Ectodermal cell (in vitro differentiated cells): Measurements from ENCODE around the gene NCAPD2. TPM values are rescaled to one million over a fixed set of nuclear protein-coding genes. Genes with fewer than 3 reads are reported as not detected.

ENCODE experiments used
- H3K27ac ChIP-seq: 2 replicates; pipeline ENCODE4 v1.7.0; 2013; ENCODE audit warnings: mild to moderate bottlenecking, low read depth, low read length; ENCODE audit not compliant: insufficient read depth, poor library complexity, severe bottlenecking
- H3K27me3 ChIP-seq: 2 replicates; pipeline ENCODE4 v1.7.0; 2013; ENCODE audit warnings: mild to moderate bottlenecking, low read length; ENCODE audit not compliant: insufficient read depth, control insufficient read depth, poor library complexity, severe bottlenecking
- H3K36me3 ChIP-seq: one replicate; pipeline ENCODE4 v1.7.0; 2013; ENCODE audit warnings: low read length; ENCODE audit not compliant: control insufficient read depth, insufficient read depth
- H3K4me1 ChIP-seq: one replicate; pipeline ENCODE4 v1.7.0; 2013; ENCODE audit warnings: low read length; ENCODE audit not compliant: control insufficient read depth, insufficient read depth
- H3K4me3 ChIP-seq: 2 replicates; pipeline ENCODE4 v1.7.0; 2013; ENCODE audit warnings: low read depth, low read length, control low read depth; ENCODE audit not compliant: insufficient read depth
- H3K9me3 ChIP-seq: 2 replicates; pipeline ENCODE4 v1.7.0; 2013; ENCODE audit warnings: mild to moderate bottlenecking, low read length, moderate library complexity; ENCODE audit not compliant: control insufficient read depth
- WGBS, 2 experiments: methylation state at CpG; one replicate each; pipeline ENCODE4 v1.1.7; 2013; ENCODE audit warnings: missing lambda C conversion rate in 2 of 2; 5-methylcytosine and 5-hydroxymethylcytosine counted together
- polyA plus RNA-seq, 4 experiments: library from polyadenylated mRNA; stranded (reverse); fragments of 50-300 nt; gene quantifications; one replicate each; pipeline ENCODE4 v1.2.3, GENCODE V29; 2013

The NCAPD2 gene, protein sequence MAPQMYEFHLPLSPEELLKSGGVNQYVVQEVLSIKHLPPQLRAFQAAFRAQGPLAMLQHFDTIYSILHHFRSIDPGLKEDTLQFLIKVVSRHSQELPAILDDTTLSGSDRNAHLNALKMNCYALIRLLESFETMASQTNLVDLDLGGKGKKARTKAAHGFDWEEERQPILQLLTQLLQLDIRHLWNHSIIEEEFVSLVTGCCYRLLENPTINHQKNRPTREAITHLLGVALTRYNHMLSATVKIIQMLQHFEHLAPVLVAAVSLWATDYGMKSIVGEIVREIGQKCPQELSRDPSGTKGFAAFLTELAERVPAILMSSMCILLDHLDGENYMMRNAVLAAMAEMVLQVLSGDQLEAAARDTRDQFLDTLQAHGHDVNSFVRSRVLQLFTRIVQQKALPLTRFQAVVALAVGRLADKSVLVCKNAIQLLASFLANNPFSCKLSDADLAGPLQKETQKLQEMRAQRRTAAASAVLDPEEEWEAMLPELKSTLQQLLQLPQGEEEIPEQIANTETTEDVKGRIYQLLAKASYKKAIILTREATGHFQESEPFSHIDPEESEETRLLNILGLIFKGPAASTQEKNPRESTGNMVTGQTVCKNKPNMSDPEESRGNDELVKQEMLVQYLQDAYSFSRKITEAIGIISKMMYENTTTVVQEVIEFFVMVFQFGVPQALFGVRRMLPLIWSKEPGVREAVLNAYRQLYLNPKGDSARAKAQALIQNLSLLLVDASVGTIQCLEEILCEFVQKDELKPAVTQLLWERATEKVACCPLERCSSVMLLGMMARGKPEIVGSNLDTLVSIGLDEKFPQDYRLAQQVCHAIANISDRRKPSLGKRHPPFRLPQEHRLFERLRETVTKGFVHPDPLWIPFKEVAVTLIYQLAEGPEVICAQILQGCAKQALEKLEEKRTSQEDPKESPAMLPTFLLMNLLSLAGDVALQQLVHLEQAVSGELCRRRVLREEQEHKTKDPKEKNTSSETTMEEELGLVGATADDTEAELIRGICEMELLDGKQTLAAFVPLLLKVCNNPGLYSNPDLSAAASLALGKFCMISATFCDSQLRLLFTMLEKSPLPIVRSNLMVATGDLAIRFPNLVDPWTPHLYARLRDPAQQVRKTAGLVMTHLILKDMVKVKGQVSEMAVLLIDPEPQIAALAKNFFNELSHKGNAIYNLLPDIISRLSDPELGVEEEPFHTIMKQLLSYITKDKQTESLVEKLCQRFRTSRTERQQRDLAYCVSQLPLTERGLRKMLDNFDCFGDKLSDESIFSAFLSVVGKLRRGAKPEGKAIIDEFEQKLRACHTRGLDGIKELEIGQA (N-terminal part only)
- polyA plus RNA-seq (2013, experiment 1 of 4): 127 TPM
- 115 TPM for polyA plus RNA-seq (2013, experiment 2 of 4)
- polyA plus RNA-seq (2013, experiment 3 of 4): 112 TPM
- polyA plus RNA-seq (2013, experiment 4 of 4): 112 TPM

DNA sequence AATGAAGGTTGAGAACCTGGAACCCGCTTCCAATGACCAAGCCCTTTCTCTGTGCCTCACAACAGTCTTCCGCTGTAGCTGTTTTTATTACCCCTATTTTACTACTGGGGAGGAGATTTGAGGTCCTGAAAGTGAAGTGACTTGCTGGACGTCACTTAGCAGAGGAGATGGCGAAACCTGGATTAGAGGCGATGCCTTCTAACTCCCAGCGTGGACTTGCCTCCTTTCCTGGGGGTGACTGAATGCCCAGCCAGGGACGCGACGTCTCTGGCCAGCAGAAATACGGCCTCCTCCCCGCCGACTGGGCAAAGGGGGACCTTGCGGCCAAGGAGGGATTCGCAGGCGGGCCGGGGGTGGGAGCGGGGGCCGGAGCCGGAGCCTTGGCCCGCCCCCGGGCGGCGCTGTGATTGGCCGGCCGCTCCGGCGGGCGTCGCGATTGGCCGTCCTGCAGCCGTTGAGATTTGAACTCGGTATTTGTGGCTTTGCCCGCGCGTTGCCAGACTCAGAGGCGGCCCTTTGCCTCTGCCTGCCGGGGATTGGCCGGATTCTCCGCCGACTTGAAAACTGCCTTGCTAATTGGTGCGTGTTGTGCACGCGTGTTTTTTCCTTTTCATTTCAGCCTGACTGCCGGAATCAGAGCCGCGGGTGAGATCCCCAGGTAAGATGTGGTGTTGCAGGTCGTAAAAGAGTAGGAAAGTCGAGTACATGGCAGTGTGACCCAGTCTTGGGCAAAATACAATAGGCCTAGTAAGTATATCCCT, at the start of gene NCAPD2:
TSS of gene NCAPD2 (plus strand) at position 606 of the 761 bp plus-strand sequence. CDS start 997 bp downstream, outside the sequence.
- Histone ChIP-seq H3K4me3 (peak within 1 kb of the TSS; percentile 63), H3K36me3 (peaks cover 16% of the 10 kb centered on the region)
- 0% methylated on average over 49 of the region's 49 CpGs for WGBS, 2 experiments

DNA sequence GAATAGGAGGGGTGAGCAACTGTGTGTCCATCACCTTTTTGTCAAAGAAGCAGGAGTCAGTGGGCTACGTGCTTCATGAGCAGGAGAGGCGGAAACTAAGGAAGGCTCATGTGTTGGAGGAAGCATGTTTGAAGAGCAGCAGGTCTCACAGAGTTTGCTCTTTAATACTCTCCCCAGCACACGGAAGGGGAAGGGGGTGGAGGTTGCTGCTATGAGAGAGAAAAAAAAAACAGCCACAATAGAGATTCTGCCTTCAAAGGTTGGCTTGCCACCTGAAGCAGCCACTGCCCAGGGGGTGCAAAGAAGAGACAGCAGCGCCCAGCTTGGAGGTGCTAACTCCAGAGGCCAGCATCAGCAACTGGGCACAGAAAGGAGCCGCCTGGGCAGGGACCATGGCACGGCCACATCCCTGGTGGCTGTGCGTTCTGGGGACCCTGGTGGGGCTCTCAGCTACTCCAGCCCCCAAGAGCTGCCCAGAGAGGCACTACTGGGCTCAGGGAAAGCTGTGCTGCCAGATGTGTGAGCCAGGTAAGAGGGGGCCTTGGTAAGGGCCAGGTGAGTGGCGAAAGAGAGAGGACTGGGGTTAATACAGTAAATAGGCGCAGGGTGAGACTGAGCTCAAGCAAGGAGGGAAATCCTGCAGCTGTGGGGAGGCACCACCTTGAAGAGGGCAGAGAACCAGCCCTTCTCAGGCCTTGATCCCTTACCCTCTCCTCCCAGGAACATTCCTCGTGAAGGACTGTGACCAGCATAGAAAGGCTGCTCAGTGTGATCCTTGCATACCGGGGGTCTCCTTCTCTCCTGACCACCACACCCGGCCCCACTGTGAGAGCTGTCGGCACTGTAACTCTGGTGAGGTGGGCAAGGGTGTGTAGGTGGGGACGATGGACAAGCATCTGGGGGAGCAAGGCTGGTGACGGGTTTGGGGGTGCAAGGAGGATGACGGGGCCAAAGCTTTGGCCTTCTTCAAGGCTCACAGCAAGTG, 48.9 kb upstream of the NCAPD2 start, which contains the start of gene CD27:
TSS of gene CD27 (plus strand) at position 252 of the 985 bp plus-strand sequence. CDS start at position 393, 141 bp downstream.
- H3K36me3 ChIP-seq: no peaks in the 10 kb centered on the region
- H3K4me1 ChIP-seq: peaks cover 7% of the 10 kb centered on the region
- 91% methylated on average over 16 of the region's 16 CpGs for WGBS, 2 experiments
- H3K27me3 ChIP-seq: no peaks in the 10 kb centered on the region
- no peak within 1 kb of the TSS for H3K27ac ChIP-seq
- H3K4me3 ChIP-seq: no peak within 1 kb of the TSS
- no peaks in the 10 kb centered on the region for H3K9me3 ChIP-seq

More for the DNA sequence above, at the start of gene NCAPD2:
- H3K27ac ChIP-seq: peak within 1 kb of the TSS; percentile 91
- H3K27me3 ChIP-seq: no peaks in the 10 kb centered on the region
- H3K4me1 ChIP-seq: peaks cover 13% of the 10 kb centered on the region
- no peaks in the 10 kb centered on the region for H3K9me3 ChIP-seq

DNA sequence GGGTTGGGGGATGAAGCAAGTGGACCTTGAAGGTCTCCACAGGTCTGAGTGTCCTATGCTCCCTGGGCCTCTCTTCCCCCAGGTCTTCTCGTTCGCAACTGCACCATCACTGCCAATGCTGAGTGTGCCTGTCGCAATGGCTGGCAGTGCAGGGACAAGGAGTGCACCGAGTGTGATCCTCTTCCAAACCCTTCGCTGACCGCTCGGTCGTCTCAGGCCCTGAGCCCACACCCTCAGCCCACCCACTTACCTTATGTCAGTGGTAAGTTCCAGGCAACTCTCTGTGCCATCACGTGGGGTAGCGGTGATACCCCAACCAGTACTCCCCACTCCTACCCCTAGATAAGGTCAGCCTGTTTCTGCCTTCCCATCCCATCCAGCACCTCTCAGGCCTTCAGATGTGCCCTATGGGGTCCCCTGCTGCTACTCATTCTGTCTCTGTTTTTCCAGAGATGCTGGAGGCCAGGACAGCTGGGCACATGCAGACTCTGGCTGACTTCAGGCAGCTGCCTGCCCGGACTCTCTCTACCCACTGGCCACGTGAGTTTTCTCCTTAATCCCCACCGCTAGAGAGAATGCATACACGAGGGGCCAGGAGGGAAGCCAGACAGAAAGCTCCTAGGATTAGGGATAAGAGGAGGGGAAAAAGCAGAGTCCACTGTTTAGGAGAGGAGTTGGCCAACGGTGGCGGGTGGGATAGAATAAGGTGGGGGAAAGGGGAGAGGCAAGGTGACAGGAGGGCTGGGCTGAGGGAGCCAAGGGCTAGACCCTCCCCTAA, 43.6 kb upstream of the NCAPD2 start:
- H3K27ac ChIP-seq: peak overlapping the region; percentile 65

DNA sequence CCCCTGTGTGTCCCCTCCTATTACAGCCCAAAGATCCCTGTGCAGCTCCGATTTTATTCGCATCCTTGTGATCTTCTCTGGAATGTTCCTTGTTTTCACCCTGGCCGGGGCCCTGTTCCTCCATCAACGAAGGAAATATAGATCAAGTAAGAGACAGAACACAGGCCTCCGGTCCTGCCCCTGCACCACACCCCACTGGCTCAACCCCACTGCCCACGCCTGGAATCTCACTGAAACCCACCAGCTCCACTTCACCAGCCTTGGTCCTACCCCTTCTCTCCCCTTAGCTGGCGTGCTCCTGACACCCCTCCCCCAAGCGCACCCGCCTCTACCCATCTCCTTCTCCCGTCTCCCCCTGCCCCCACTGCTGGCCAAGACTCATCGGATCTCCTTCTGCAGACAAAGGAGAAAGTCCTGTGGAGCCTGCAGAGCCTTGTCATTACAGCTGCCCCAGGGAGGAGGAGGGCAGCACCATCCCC, 43.0 kb upstream of the NCAPD2 start:
- Histone ChIP-seq H3K4me1 (peaks cover 36% of the 10 kb centered on the region), H3K27ac (peak overlapping the region; percentile 65), H3K36me3 (no peaks in the 10 kb centered on the region), H3K27me3 (no peaks in the 10 kb centered on the region), H3K9me3 (no peaks in the 10 kb centered on the region), H3K4me3 (peak overlapping the region; percentile 2)
- WGBS, 2 experiments: 16 to 19% methylated on average over 11 of the region's 11 CpGs

More for the DNA sequence above, 43.6 kb upstream of the NCAPD2 start:
- Histone ChIP-seq H3K36me3 (no peaks in the 10 kb centered on the region), H3K9me3 (no peaks in the 10 kb centered on the region), H3K4me1 (peaks cover 36% of the 10 kb centered on the region), H3K27me3 (no peaks in the 10 kb centered on the region), H3K4me3 (peak overlapping the region; percentile 2)
- 63 to 69% methylated on average over 16 of the region's 16 CpGs for WGBS, 2 experiments

DNA sequence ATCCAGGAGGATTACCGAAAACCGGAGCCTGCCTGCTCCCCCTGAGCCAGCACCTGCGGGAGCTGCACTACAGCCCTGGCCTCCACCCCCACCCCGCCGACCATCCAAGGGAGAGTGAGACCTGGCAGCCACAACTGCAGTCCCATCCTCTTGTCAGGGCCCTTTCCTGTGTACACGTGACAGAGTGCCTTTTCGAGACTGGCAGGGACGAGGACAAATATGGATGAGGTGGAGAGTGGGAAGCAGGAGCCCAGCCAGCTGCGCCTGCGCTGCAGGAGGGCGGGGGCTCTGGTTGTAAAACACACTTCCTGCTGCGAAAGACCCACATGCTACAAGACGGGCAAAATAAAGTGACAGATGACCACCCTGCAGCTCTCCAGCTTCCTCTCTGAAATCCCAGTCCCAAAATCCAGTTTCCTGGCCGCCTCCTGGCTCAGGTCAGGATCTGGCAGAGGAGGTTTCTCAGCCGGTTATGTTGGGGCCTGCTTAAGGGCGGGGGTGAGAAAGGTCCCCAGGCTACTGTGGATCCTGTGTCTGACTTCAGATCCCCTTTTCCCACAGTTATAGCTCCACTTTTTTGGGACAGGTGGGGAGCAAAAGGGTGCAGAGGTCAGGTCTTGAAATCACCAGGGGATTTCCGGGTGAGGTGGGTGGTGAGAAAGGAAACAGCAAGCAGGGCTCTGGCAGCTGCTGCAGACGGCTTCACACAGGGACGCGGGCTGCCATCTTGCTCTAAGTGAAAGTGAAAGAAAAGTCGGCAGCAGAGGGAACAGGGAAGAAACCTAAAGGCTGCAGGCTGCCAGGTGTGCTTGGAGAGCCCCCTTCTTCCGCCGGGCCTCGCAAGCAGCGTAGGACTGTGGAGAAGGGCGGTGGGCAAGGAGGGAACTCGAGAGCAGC, 42.3 kb upstream of the NCAPD2 start, which contains the start of gene TAPBPL:
TSS of gene TAPBPL (plus strand) at position 695 of the 897 bp plus-strand sequence. CDS start 207 bp downstream, outside the sequence.
- no peaks in the 10 kb centered on the region for H3K9me3 ChIP-seq
- H3K27me3 ChIP-seq: no peaks in the 10 kb centered on the region
- peak within 1 kb of the TSS; percentile 65 for H3K27ac ChIP-seq
- H3K4me3 ChIP-seq: peak within 1 kb of the TSS; percentile 2
- WGBS, 2 experiments: 21 to 22% methylated on average over 27 of the region's 27 CpGs
- H3K4me1 ChIP-seq: peaks cover 36% of the 10 kb centered on the region
- H3K36me3 ChIP-seq: no peaks in the 10 kb centered on the region

DNA sequence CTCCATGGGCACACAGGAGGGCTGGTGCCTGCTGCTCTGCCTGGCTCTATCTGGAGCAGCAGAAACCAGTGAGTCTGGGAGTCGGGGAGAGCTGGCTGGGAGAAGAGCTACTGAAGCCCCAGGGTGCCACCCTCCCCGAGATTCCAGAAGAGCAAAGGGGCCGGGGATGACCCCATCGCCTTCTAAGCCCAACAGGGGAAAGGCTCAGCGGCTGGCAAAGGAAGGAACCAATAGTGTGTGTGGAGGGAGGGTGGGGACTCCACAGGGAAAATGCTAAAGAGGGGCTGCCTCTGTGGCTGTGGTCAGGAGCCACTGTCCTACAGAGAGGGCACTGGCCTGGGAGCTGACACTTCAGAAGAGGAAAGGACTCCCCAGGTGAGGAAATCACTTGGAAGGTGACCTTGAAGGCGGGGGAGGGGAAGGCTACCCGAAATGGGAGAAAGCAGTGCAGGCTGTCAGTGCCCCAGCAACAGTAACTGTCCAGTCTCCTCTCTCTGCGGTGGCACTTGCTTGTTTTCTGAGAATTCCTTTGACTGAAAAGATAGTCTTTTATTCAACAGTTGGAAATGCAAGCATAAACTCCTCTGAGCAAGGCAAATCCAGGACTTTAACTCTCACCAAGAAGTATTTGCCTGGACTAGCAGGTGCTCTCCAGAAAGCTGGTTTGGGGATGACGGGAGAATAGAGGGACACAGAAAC, 41.5 kb upstream of the NCAPD2 start:
- peak overlapping the region; percentile 1 for H3K4me3 ChIP-seq
- 45 to 46% methylated on average over 9 of the region's 9 CpGs for WGBS, 2 experiments

More for the DNA sequence above, 41.5 kb upstream of the NCAPD2 start:
- Histone ChIP-seq H3K27ac (peak overlapping the region; percentile 65), H3K36me3 (no peaks in the 10 kb centered on the region), H3K9me3 (no peaks in the 10 kb centered on the region), H3K4me1 (peaks cover 36% of the 10 kb centered on the region), H3K27me3 (no peaks in the 10 kb centered on the region)
